ENCODE measurements around the gene GPR37L1.
"Not testable (repeated sequence)": the region's sequence is repeated elsewhere in the genome, so short reads cannot be mapped to it uniquely, and the experiment has no call there.

Gene GPR37L1

GRCh38 chr1:202165942-202166843 is 43.5 kb downstream of the GPR37L1 start:
- H3K79me1 ChIP-seq (replicated peaks; ENCODE audit: low read length, poor library complexity, severe bottlenecking), result no peaks in the 10 kb centered on the region
- 77% methylated on average over 9 of the region's 9 CpGs for WGBS
- H2AFZ ChIP-seq (ENCODE audit: low read depth, low read length), result no peak overlapping the region

GRCh38 chr1:202167054-202167453 is 44.3 kb downstream of the GPR37L1 start:
- not testable (repeated sequence) for H4K8ac ChIP-seq (ENCODE audit: low read length); H2BK12ac ChIP-seq (ENCODE audit: low read length in 2 of 2); H3K4ac ChIP-seq (ENCODE audit: low read depth in 1 of 2, low read length in 2 of 2); H2BK5ac ChIP-seq (ENCODE audit: low read depth, low read length, poor library complexity, severe bottlenecking); DNase-seq; H3K4me3 ChIP-seq (ENCODE audit: insufficient read depth in 1 of 2, low read depth in 1 of 2, low read length in 2 of 2); H4K91ac ChIP-seq (ENCODE audit: low read length); H2AK5ac ChIP-seq (ENCODE audit: low read length, severe bottlenecking); H3K14ac ChIP-seq (ENCODE audit: low read length in 2 of 2); H3K4me1 ChIP-seq (ENCODE audit: control insufficient read depth, insufficient read depth, low read depth, low read length); H3K23ac ChIP-seq (ENCODE audit: low read length in 2 of 2); H3K4me2 ChIP-seq (ENCODE audit: low read length, poor library complexity, severe bottlenecking); H3K9ac ChIP-seq (ENCODE audit: low read length); H3K36me3 ChIP-seq (ENCODE audit: control insufficient read depth in 1 of 2, insufficient read depth in 2 of 2, low read depth in 1 of 2, low read length in 2 of 2); H2BK120ac ChIP-seq (ENCODE audit: low read depth, low read length); H3K9me3 ChIP-seq (ENCODE audit: control insufficient read depth, low read length); H3K27ac ChIP-seq (ENCODE audit: low read length, poor library complexity, severe bottlenecking); H3K79me1 ChIP-seq (replicated peaks; ENCODE audit: low read length, poor library complexity, severe bottlenecking); H2AFZ ChIP-seq (ENCODE audit: low read depth, low read length); H2BK15ac ChIP-seq (ENCODE audit: low read depth, poor library complexity, severe bottlenecking); H3K18ac ChIP-seq (ENCODE audit: low read depth in 1 of 2, low read length in 2 of 2)
- WGBS, result 94% methylated on average over 11 of the region's 13 CpGs
- H3K27me3 ChIP-seq (ENCODE audit: control insufficient read depth in 1 of 2, insufficient read depth in 1 of 2, low read length in 2 of 2), result peaks cover 8 to 44% of the 10 kb centered on the region in 2 experiments

More at GRCh38 chr1:202165942-202166843, 43.5 kb downstream of the GPR37L1 start:
- Histone ChIP-seq H3K4ac (ENCODE audit: low read depth in 1 of 2, low read length in 2 of 2) (no peak overlapping the region), H3K36me3 (ENCODE audit: control insufficient read depth in 1 of 2, insufficient read depth in 2 of 2, low read depth in 1 of 2, low read length in 2 of 2) (no peaks in the 10 kb centered on the region), H2BK12ac (ENCODE audit: low read length in 2 of 2) (no peak overlapping the region), H3K27me3 (ENCODE audit: control insufficient read depth in 1 of 2, insufficient read depth in 1 of 2, low read length in 2 of 2) (peaks cover 8 to 51% of the 10 kb centered on the region in 2 experiments), H3K4me1 (ENCODE audit: control insufficient read depth, insufficient read depth, low read depth, low read length) (peaks cover 4% of the 10 kb centered on the region), H3K4me2 (ENCODE audit: low read length, poor library complexity, severe bottlenecking) (no peak overlapping the region), H3K14ac (ENCODE audit: low read length in 2 of 2) (peak overlapping the region in 1 of 2 experiments; percentile 58), H3K9ac (ENCODE audit: low read length) (no peak overlapping the region), H2BK5ac (ENCODE audit: low read depth, low read length, poor library complexity, severe bottlenecking) (no peak overlapping the region), H3K4me3 (ENCODE audit: insufficient read depth in 1 of 2, low read depth in 1 of 2, low read length in 2 of 2) (no peak overlapping the region), H4K8ac (ENCODE audit: low read length) (no peak overlapping the region), H3K18ac (ENCODE audit: low read depth in 1 of 2, low read length in 2 of 2) (no peak overlapping the region), H3K9me3 (ENCODE audit: control insufficient read depth, low read length) (no peaks in the 10 kb centered on the region), H2AK5ac (ENCODE audit: low read length, severe bottlenecking) (no peak overlapping the region), H3K27ac (ENCODE audit: low read length, poor library complexity, severe bottlenecking) (no peak overlapping the region), H2BK120ac (ENCODE audit: low read depth, low read length) (no peak overlapping the region), H3K23ac (ENCODE audit: low read length in 2 of 2) (no peak overlapping the region), H2BK15ac (ENCODE audit: low read depth, poor library complexity, severe bottlenecking) (no peak overlapping the region), H4K91ac (ENCODE audit: low read length) (no peak overlapping the region)
- DNase-seq, result no peak

GRCh38 chr1:202167708-202168415 is 45.1 kb downstream of the GPR37L1 start:
- Histone ChIP-seq H3K27ac (ENCODE audit: low read length, poor library complexity, severe bottlenecking) (no peak overlapping the region), H2AK5ac (ENCODE audit: low read length, severe bottlenecking) (no peak overlapping the region), H3K9ac (ENCODE audit: low read length) (no peak overlapping the region), H4K8ac (ENCODE audit: low read length) (no peak overlapping the region), H2AFZ (ENCODE audit: low read depth, low read length) (no peak overlapping the region), H2BK15ac (ENCODE audit: low read depth, poor library complexity, severe bottlenecking) (no peak overlapping the region), H2BK120ac (ENCODE audit: low read depth, low read length) (no peak overlapping the region), H3K4ac (ENCODE audit: low read depth in 1 of 2, low read length in 2 of 2) (no peak overlapping the region), H2BK5ac (ENCODE audit: low read depth, low read length, poor library complexity, severe bottlenecking) (no peak overlapping the region), H3K9me3 (ENCODE audit: control insufficient read depth, low read length) (no peaks in the 10 kb centered on the region), H4K91ac (ENCODE audit: low read length) (no peak overlapping the region), H3K14ac (ENCODE audit: low read length in 2 of 2) (no peak overlapping the region), H3K79me1 (replicated peaks; ENCODE audit: low read length, poor library complexity, severe bottlenecking) (no peaks in the 10 kb centered on the region), H3K4me3 (ENCODE audit: insufficient read depth in 1 of 2, low read depth in 1 of 2, low read length in 2 of 2) (peak overlapping the region in 1 of 2 experiments; percentile 59), H3K23ac (ENCODE audit: low read length in 2 of 2) (no peak overlapping the region), H2BK12ac (ENCODE audit: low read length in 2 of 2) (no peak overlapping the region), H3K27me3 (ENCODE audit: control insufficient read depth in 1 of 2, insufficient read depth in 1 of 2, low read length in 2 of 2) (peaks cover 8 to 36% of the 10 kb centered on the region in 2 experiments), H3K18ac (ENCODE audit: low read depth in 1 of 2, low read length in 2 of 2) (no peak overlapping the region), H3K4me1 (ENCODE audit: control insufficient read depth, insufficient read depth, low read depth, low read length) (peaks cover 4% of the 10 kb centered on the region), H3K36me3 (ENCODE audit: control insufficient read depth in 1 of 2, insufficient read depth in 2 of 2, low read depth in 1 of 2, low read length in 2 of 2) (no peaks in the 10 kb centered on the region), H3K4me2 (ENCODE audit: low read length, poor library complexity, severe bottlenecking) (no peak overlapping the region)
- no peak for DNase-seq
- 83% methylated on average over 18 of the region's 18 CpGs for WGBS

- H3K79me1 ChIP-seq (replicated peaks; ENCODE audit: low read length, poor library complexity, severe bottlenecking), result no peaks in the 10 kb centered on the region
- H3K4me1 ChIP-seq (ENCODE audit: control insufficient read depth, insufficient read depth, low read depth, low read length), result peaks cover 4% of the 10 kb centered on the region
- H2AK5ac ChIP-seq (ENCODE audit: low read length, severe bottlenecking), result no peak overlapping the region
- H3K23ac ChIP-seq (ENCODE audit: low read length in 2 of 2), result no peak overlapping the region
- no peaks in the 10 kb centered on the region for H3K36me3 ChIP-seq (ENCODE audit: control insufficient read depth in 1 of 2, insufficient read depth in 2 of 2, low read depth in 1 of 2, low read length in 2 of 2)
- H2BK120ac ChIP-seq (ENCODE audit: low read depth, low read length), result no peak overlapping the region
- H3K27ac ChIP-seq (ENCODE audit: low read length, poor library complexity, severe bottlenecking), result no peak overlapping the region
- no peak overlapping the region for H3K4me2 ChIP-seq (ENCODE audit: low read length, poor library complexity, severe bottlenecking)
- WGBS, result 81% methylated on average over 7 of the region's 7 CpGs
- H2BK5ac ChIP-seq (ENCODE audit: low read depth, low read length, poor library complexity, severe bottlenecking), result no peak overlapping the region
- H4K91ac ChIP-seq (ENCODE audit: low read length), result no peak overlapping the region
- H3K14ac ChIP-seq (ENCODE audit: low read length in 2 of 2), result no peak overlapping the region
- no peak overlapping the region for H4K8ac ChIP-seq (ENCODE audit: low read length)
- no peaks in the 10 kb centered on the region for H3K9me3 ChIP-seq (ENCODE audit: control insufficient read depth, low read length)
- H3K18ac ChIP-seq (ENCODE audit: low read depth in 1 of 2, low read length in 2 of 2), result no peak overlapping the region
- peaks cover 8 to 26% of the 10 kb centered on the region in 2 experiments for H3K27me3 ChIP-seq (ENCODE audit: control insufficient read depth in 1 of 2, insufficient read depth in 1 of 2, low read length in 2 of 2)
- no peak overlapping the region for H2AFZ ChIP-seq (ENCODE audit: low read depth, low read length)
- H2BK15ac ChIP-seq (ENCODE audit: low read depth, poor library complexity, severe bottlenecking), result no peak overlapping the region
- H3K4me3 ChIP-seq (ENCODE audit: insufficient read depth in 1 of 2, low read depth in 1 of 2, low read length in 2 of 2), result no peak overlapping the region
- H3K9ac ChIP-seq (ENCODE audit: low read length), result no peak overlapping the region
- DNase-seq, result no peak
- H2BK12ac ChIP-seq (ENCODE audit: low read length in 2 of 2), result no peak overlapping the region
- no peak overlapping the region for H3K4ac ChIP-seq (ENCODE audit: low read depth in 1 of 2, low read length in 2 of 2)
These were observed 46.1 kb downstream of the GPR37L1 start for GRCh38 chr1:202168861-202169260.
